Activated naive CD4-positive, alpha-beta T cell treated with anti-CD3 and anti-CD28 coated beads, Interleukin-2, amount 50 U/mL, for 72 hours (primary cell): ENCODE data around the gene ZNG1E. TPM values are rescaled to one million over a fixed set of nuclear protein-coding genes. Genes with fewer than 3 reads are reported as not detected.
"Not testable (repeated sequence)": the region's sequence is repeated elsewhere in the genome, so short reads cannot be mapped to it uniquely, and the experiment has no call there.

Source experiments
- ATAC-seq, 2 donors: fragments of 150-1000 bp; cut with Tn5 transposase; 2 replicates each; pipeline ENCODE4 v1.10.0; 2021; ENCODE audit warnings: mild to moderate bottlenecking in 2 of 2, moderate library complexity in 2 of 2
- DNase-seq, 2 donors: peaks; one replicate each; pipeline ENCODE4 v3.0.0; 2021 to 2022; ENCODE audit warnings: low spot score in 2 of 2
- H3K27ac Mint-ChIP-seq, 2 donors: one replicate each; pipeline ENCODE4 v1.8.0; 2022; ENCODE audit warnings: mild to moderate bottlenecking in 2 of 2, mixed read lengths in 2 of 2
- H3K36me3 Mint-ChIP-seq, 2 donors: one replicate each; pipeline ENCODE4 v1.8.0; 2022; ENCODE audit warnings: mixed read lengths in 2 of 2
- H3K9me3 Mint-ChIP-seq, 2 donors: one replicate each; pipeline ENCODE4 v1.8.0; 2022; ENCODE audit warnings: mixed read lengths in 2 of 2
- total RNA-seq, 2 donors: library from RNA; stranded (reverse); gene quantifications; one replicate each; pipeline ENCODE4 v1.2.3, GENCODE V29; 2022

Gene ZNG1E
- 10 to 100 TPM; 60.0 to 89.9 TPM for total RNA-seq

DNA sequence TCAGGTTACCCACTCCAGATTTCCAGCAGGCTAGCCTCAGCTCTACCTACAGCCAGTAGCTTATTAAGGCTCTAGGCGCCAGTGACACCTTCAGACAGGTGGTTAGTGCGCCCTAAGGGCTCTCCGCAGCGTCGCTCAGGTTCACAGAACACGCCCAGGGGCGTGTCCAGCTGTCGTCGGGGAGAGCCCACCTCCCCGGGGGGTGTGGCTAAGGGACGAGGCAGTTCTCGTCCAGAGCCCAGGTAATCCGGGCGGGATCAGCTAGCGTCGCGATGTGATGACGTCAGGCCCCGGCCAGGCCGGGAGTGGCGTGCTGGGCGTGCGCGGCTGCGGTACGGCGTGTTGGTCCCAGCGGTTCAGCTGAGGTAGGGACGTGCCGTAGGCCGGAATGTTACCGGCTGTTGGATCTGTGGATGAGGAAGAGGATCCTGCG lies at the start of gene ZNG1E:
ZNG1E (plus strand) TSS at position 340 of the 433 bp plus-strand sequence; CDS start at position 389, 49 bp downstream.
- DNase-seq (peak; percentile 41 to 63), ATAC-seq (peak in 1 of 2 donors; percentile 35)
- H3K9me3 Mint-ChIP-seq, H3K36me3 Mint-ChIP-seq, H3K27ac Mint-ChIP-seq: not testable (repeated sequence)

DNA sequence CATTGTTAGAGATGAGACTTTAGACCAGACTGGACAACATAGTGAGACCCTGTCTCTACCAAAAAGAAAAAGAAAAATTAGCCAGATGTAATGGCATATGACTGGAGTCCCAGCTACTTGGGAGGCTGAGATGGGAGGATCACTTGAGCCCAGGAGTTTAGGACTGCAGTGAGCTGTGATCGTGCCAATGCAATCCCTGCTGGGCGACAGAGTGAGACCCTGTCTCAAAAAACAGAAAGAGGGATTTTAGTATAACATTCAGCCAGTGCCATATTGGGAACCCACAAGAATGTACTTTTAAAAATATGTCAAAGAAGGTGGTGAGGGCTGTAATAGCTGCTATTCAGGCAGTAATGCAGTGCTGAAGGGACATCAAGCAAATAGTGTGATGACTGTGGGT lies 2.1 kb upstream of the ZNG1E start:
- ATAC-seq, H3K9me3 Mint-ChIP-seq, H3K27ac Mint-ChIP-seq, H3K36me3 Mint-ChIP-seq, DNase-seq: not testable (repeated sequence)

- not testable (repeated sequence) for DNase-seq, H3K9me3 Mint-ChIP-seq, ATAC-seq
Observed at GRCh38 chr9:65675018-65675417, 710 bp upstream of the ZNG1E start.

DNA sequence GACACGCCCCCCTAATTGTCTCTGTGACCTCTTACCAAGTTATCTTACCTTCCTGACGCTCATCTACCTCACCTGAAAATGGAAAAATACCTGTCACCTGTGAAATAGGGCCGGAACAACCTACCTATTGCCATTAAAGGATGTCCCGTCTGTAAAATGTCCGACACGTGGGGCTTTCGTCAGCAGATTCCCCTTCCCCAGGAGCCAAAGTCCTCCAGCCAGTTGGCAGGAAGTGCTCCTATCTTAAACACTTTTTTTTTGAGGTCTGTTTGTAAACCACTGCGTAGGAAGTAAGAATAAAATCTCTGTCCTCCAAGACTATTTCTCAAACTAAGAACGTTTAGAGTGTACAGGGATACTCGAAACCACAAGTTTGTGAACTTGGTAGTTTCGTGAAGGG lies 661 bp downstream of the ZNG1E start:
- not testable (repeated sequence) for DNase-seq, H3K27ac Mint-ChIP-seq, H3K9me3 Mint-ChIP-seq, H3K36me3 Mint-ChIP-seq
- peak in 1 of 2 donors; percentile 40 for ATAC-seq

More at GRCh38 chr9:65675018-65675417, 710 bp upstream of the ZNG1E start:
- not testable (repeated sequence) for H3K36me3 Mint-ChIP-seq, H3K27ac Mint-ChIP-seq

DNA sequence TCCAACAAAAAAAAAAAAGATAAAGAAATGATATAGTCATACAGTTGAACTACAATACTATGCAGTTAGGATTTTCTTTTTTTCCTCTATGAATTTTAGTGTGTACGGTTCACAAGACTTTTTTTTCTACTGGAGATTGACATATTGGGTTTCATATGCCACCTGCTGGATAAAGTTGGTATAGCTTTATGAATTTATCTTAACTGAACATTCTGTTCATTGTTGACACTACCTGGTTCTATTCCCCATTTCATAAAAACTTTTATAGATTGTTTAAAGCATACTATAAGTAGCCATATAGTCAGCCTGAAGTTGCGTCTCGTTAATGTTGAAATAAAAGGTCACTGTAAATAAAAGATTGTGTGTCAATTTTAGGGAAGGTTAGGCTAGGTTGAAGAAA lies 2.8 kb downstream of the ZNG1E start:
- ATAC-seq, DNase-seq, H3K27ac Mint-ChIP-seq, H3K9me3 Mint-ChIP-seq, H3K36me3 Mint-ChIP-seq: not testable (repeated sequence)

- not testable (repeated sequence) for H3K27ac Mint-ChIP-seq, H3K36me3 Mint-ChIP-seq, DNase-seq, H3K9me3 Mint-ChIP-seq, ATAC-seq
Observed at GRCh38 chr9:65703550-65703949, 27.8 kb downstream of the ZNG1E start.

DNA sequence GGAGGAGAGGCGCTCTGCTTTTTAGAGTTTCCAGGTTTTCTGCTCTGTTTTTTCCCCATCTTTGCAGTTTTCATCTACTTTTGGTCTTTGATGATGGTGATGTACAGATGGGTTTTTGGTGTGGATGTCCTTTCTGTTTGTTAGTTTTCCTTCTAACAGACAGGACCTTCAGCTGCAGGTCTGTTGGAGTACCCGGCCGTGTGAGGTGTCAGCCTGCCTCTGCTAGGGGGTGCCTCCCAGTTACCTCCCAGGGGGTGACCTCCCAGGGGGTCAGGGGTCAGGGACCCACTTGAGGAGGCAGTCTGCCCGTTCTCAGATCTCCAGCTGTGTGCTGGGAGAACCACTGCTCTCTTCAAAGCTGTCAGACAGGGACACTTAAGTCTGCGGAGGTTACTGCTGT lies 38.7 kb downstream of the ZNG1E start:
- H3K9me3 Mint-ChIP-seq, H3K36me3 Mint-ChIP-seq, ATAC-seq, DNase-seq, H3K27ac Mint-ChIP-seq: not testable (repeated sequence)

- not testable (repeated sequence) for H3K27ac Mint-ChIP-seq, ATAC-seq
Observed at GRCh38 chr9:65737096-65737564, 61.4 kb downstream of the ZNG1E start, which contains the start of gene FOXD4L4. Gene FOXD4L4, plus strand, starts transcription at chr9:65737146. Its CDS starts 0 bp downstream, at chr9:65737146.

DNA sequence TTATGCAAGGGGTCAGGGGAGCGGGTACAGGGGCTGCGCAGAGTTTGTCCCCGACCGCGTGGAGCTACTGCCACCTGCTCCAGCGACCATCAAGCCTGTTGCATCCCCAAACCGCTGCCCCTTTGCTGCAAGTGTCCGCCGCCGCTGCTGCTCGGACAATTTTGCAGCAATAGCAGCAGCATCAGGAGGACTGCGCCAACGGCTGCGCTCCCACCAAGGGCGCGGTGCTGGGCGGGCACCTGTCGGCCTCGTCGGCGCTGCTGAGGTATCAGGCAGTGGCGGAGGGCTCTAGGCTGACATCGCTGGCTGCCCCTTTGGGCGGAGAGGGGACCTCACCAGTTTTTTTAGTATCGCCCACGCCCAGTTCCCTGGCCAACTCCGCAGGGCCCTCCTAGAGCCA lies 62.4 kb downstream of the ZNG1E start:
- ATAC-seq, result peak in 1 of 2 donors; percentile 43
- DNase-seq, H3K9me3 Mint-ChIP-seq, H3K36me3 Mint-ChIP-seq, H3K27ac Mint-ChIP-seq: not testable (repeated sequence)

More at GRCh38 chr9:65737096-65737564, 61.4 kb downstream of the ZNG1E start, which contains the start of gene FOXD4L4:
- not testable (repeated sequence) for H3K9me3 Mint-ChIP-seq, H3K36me3 Mint-ChIP-seq, DNase-seq

Other genes starting within 250 kb of the ZNG1E start
- gene FOXD4L4, start 61.2 kb downstream of the ZNG1E start, total RNA-seq, result under 1 TPM in 1 of 2 donors, not detected in 1; 0.25 TPM